GM18858 (cell line): ENCODE data around the gene RABGAP1L.
A peak's percentile ranks its signal among the peaks of the same experiment; 100 is the strongest.

Source experiments
- ATAC-seq: cut with Tn5 transposase; IDR thresholded peaks from one replicate; pipeline ENCODE4 v1.9.1; 2021; ENCODE audit not compliant: unreplicated experiment

The RABGAP1L gene

GRCh38 chr1:174911606-174912005, 752.3 kb downstream of the RABGAP1L start:
- no peak for ATAC-seq

GRCh38 chr1:174912264-174912663, 752.9 kb downstream of the RABGAP1L start:
- ATAC-seq, result peak; percentile 48

- ATAC-seq, result no peak
These were observed 754.0 kb downstream of the RABGAP1L start for GRCh38 chr1:174913225-174913903.

GRCh38 chr1:174914991-174915390, 755.7 kb downstream of the RABGAP1L start:
- ATAC-seq, result no peak

GRCh38 chr1:174916846-174917245, 757.5 kb downstream of the RABGAP1L start:
- no peak for ATAC-seq

- ATAC-seq, result no peak
These were observed 760.8 kb downstream of the RABGAP1L start for GRCh38 chr1:174920093-174920492.

- ATAC-seq, result no peak
These were observed 762.8 kb downstream of the RABGAP1L start for GRCh38 chr1:174922121-174922520.

- no peak for ATAC-seq
These were observed 764.5 kb downstream of the RABGAP1L start for GRCh38 chr1:174923820-174924219.

- ATAC-seq, result no peak
These were observed 769.2 kb downstream of the RABGAP1L start for GRCh38 chr1:174928541-174928940.

GRCh38 chr1:174931214-174931613, 771.9 kb downstream of the RABGAP1L start:
- ATAC-seq, result no peak

- ATAC-seq, result no peak
These were observed 773.3 kb downstream of the RABGAP1L start for GRCh38 chr1:174932587-174932986.

GRCh38 chr1:174935961-174936727, 776.8 kb downstream of the RABGAP1L start:
- ATAC-seq, result no peak

GRCh38 chr1:174938281-174939007, 779.1 kb downstream of the RABGAP1L start:
- no peak for ATAC-seq

- no peak for ATAC-seq
These were observed 780.6 kb downstream of the RABGAP1L start for GRCh38 chr1:174939775-174940545.

- no peak for ATAC-seq
These were observed 781.4 kb downstream of the RABGAP1L start for GRCh38 chr1:174940646-174941175.

- ATAC-seq, result no peak
These were observed 783.4 kb downstream of the RABGAP1L start for GRCh38 chr1:174942547-174943255.

GRCh38 chr1:174946031-174946430, 786.7 kb downstream of the RABGAP1L start:
- ATAC-seq, result no peak

GRCh38 chr1:174949061-174949460, 789.7 kb downstream of the RABGAP1L start:
- ATAC-seq, result no peak

- no peak for ATAC-seq
These were observed 790.3 kb downstream of the RABGAP1L start for GRCh38 chr1:174949645-174950044.
